ENCODE measurements around the gene MSRB2. TPM values are rescaled to one million over a fixed set of nuclear protein-coding genes. Genes with fewer than 3 reads are reported as not detected.

The MSRB2 gene
- total and polyA plus RNA-seq, 5 experiments from 2014 or later, result 6.1 to 12.3 (median 11.3) TPM

- ATAC-seq (no peak), DNase-seq (no peak)
- Mint-ChIP-seq H3K9me3 (peaks cover 0 to 19% (median 11%) of the 10 kb centered on the region in 9 donors), H3K27me3 (peaks cover 1 to 21% (median 9%) of the 10 kb centered on the region in 5 donors), H3K36me3 (peaks cover 2 to 18% (median 11%) of the 10 kb centered on the region in 3 donors), H3K4me3 (no peak overlapping the region), H3K27ac (no peak overlapping the region), H3K4me1 (no peaks in the 10 kb centered on the region)
- POLR2A ChIA-PET, result no interaction called here
Observed at GRCh38 chr10:23139677-23140076, 44.3 kb downstream of the MSRB2 start.

- Mint-ChIP-seq H3K4me3 (no peak overlapping the region), H3K4me1 (no peaks in the 10 kb centered on the region), H3K9me3 (peaks cover 0 to 15% (median 7%) of the 10 kb centered on the region in 9 donors), H3K27ac (no peak overlapping the region), H3K27me3 (peaks cover 5 to 29% (median 14%) of the 10 kb centered on the region in 5 donors), H3K36me3 (peaks cover 2 to 18% (median 11%) of the 10 kb centered on the region in 3 donors)
- POLR2A ChIA-PET, result no interaction called here
- DNase-seq (no peak), ATAC-seq (no peak)
Observed at GRCh38 chr10:23141995-23142394, 46.6 kb downstream of the MSRB2 start.

DNA sequence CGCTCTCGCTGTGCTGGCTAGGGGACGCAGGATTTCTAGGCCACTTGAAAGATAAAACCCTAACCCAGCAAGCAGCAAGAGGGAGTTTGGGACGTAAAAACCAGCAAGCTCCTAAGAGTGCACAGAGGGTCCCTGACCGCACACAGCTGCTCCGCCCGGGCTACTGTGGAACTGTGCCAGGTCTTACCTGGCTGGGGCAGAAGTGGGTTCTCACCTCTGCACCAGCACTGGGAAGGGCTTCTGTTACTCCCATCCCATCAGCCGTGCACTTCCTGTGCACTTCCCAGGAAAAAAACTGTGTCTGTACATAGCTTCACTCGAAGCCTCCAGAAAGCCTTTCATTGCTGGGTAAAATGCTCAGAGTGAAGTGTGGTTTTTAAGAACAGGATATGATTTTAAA is 50.9 kb downstream of the MSRB2 start:
- no peak for DNase-seq
- no peaks in the 10 kb centered on the region for H3K4me1 Mint-ChIP-seq
- no peak overlapping the region for H3K27ac Mint-ChIP-seq
- peaks cover 8 to 25% (median 16%) of the 10 kb centered on the region in 5 donors for H3K27me3 Mint-ChIP-seq
- H3K36me3 Mint-ChIP-seq, result peaks cover 0 to under 1% (median 0%) of the 10 kb centered on the region in 3 donors
- ATAC-seq, result no peak
- POLR2A ChIA-PET, result no interaction called here
- H3K4me3 Mint-ChIP-seq, result no peak overlapping the region
- peaks cover 0 to 4% (median 0%) of the 10 kb centered on the region in 9 donors for H3K9me3 Mint-ChIP-seq

- POLR2A ChIA-PET, result no interaction called here
- Mint-ChIP-seq H3K36me3 (no peaks in the 10 kb centered on the region), H3K4me1 (no peaks in the 10 kb centered on the region), H3K27me3 (peaks cover 8 to 25% (median 15%) of the 10 kb centered on the region in 5 donors), H3K9me3 (peaks cover 0 to 3% (median 0%) of the 10 kb centered on the region in 9 donors), H3K4me3 (no peak overlapping the region), H3K27ac (peak overlapping the region in 1 of 10 donors; percentile 45)
- ATAC-seq, result no peak
- no peak for DNase-seq
Observed at GRCh38 chr10:23147035-23147434, 51.7 kb downstream of the MSRB2 start.

DNA sequence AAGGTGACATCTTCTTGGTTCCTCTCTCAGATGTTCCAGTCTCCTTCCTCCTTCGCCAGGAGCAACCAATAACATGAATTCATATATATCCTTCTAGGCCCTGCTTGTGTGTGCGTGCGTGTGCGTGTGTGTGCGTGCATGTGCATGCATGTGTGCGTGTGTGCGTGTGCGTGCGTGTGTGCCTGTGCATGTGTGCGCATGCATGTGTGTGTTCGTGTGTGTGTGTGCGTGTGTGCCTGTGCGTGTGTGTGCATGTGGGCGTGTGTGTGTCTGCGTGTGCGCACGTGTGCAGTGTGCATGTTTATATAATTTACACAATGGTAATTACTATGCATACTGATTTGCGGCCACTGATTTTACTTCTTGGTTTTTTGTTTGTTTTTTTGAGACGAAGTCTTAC is 52.8 kb downstream of the MSRB2 start:
- no peaks in the 10 kb centered on the region for H3K36me3 Mint-ChIP-seq
- H3K27ac Mint-ChIP-seq, result no peak overlapping the region

GRCh38 chr10:23150091-23150490 is 54.7 kb downstream of the MSRB2 start:
- POLR2A ChIA-PET, result no interaction called here
- ATAC-seq (no peak), DNase-seq (no peak)
- H3K4me3 Mint-ChIP-seq, result no peak overlapping the region
- H3K36me3 Mint-ChIP-seq, result no peaks in the 10 kb centered on the region
- H3K27me3 Mint-ChIP-seq, result peaks cover 10 to 31% (median 19%) of the 10 kb centered on the region in 5 donors
- no peaks in the 10 kb centered on the region for H3K4me1 Mint-ChIP-seq
- H3K9me3 Mint-ChIP-seq, result no peaks in the 10 kb centered on the region
- no peak overlapping the region for H3K27ac Mint-ChIP-seq

More for the DNA sequence above, 52.8 kb downstream of the MSRB2 start:
- Mint-ChIP-seq H3K4me1 (no peaks in the 10 kb centered on the region), H3K4me3 (no peak overlapping the region), H3K9me3 (no peaks in the 10 kb centered on the region), H3K27me3 (peaks cover 8 to 25% (median 15%) of the 10 kb centered on the region in 5 donors)
- DNase-seq (no peak), ATAC-seq (no peak)
- POLR2A ChIA-PET, result no interaction called here

GRCh38 chr10:23150610-23151009 is 55.2 kb downstream of the MSRB2 start:
- ATAC-seq (no peak), DNase-seq (no peak)
- no peak overlapping the region for H3K4me3 Mint-ChIP-seq
- H3K27me3 Mint-ChIP-seq, result peaks cover 10 to 36% (median 20%) of the 10 kb centered on the region in 5 donors
- no peaks in the 10 kb centered on the region for H3K36me3 Mint-ChIP-seq
- POLR2A ChIA-PET, result no interaction called here
- H3K27ac Mint-ChIP-seq, result no peak overlapping the region
- H3K4me1 Mint-ChIP-seq, result no peaks in the 10 kb centered on the region
- H3K9me3 Mint-ChIP-seq, result no peaks in the 10 kb centered on the region

DNA sequence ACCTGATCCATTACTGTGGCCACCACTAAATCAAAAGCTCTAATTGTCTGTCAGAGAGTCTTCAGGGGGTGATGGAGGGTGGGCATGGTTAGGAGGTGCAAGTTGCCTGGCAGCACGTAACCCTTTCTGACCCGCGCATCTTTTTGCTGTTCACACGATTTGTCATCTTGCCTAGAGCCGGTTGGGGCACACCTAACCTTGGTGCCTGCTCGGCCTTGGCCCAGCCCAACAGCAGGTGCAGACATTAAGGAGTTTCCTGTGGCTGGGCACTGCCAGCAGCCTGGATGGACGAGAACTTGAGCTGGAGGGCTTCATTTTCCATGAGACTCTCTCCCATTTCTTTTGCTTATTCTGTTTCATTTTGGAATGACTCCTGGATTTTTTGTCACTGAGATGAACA is 55.7 kb downstream of the MSRB2 start:
- POLR2A ChIA-PET, result interaction anchor here (0.5 kb wide), 1 partner anchor 565 kb away, joined by 3 read pairs; no protein-coding TSS in a partner anchor
- Mint-ChIP-seq H3K27me3 (peaks cover 13 to 41% (median 21%) of the 10 kb centered on the region in 5 donors), H3K36me3 (no peaks in the 10 kb centered on the region), H3K4me3 (no peak overlapping the region), H3K27ac (no peak overlapping the region), H3K9me3 (no peaks in the 10 kb centered on the region), H3K4me1 (no peaks in the 10 kb centered on the region)
- ATAC-seq (no peak), DNase-seq (no peak)

DNA sequence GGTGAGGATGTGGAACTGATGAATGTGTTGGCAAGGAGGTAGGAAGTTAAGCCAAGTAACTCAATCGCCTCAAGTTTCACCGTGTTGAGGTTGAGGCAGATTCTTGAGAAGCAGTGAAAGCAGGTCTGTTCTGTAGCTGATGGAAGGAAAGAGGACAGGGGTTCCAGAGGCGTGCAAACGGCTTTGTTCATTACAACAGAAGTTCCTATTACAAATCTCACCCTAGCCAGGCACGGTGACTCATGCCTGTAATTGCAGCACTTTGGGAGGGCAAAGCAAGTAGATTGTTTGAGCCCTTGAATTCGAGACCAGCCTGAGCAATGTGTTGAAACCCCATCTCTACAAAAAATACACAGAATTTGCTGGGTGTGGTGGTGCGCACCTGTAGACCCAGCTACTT is 59.8 kb downstream of the MSRB2 start:
- Mint-ChIP-seq H3K4me3 (no peak overlapping the region), H3K27ac (peak overlapping the region in 2 of 10 donors; percentile 26 to 30)
- POLR2A ChIA-PET, result no interaction called here

GRCh38 chr10:23156447-23157150 is 61.2 kb downstream of the MSRB2 start:
- Mint-ChIP-seq H3K36me3 (no peaks in the 10 kb centered on the region), H3K27ac (peak overlapping the region in 1 of 10 donors; percentile 68), H3K27me3 (peaks cover 23 to 60% (median 33%) of the 10 kb centered on the region in 5 donors), H3K4me1 (peaks cover 0 to 6% (median 1%) of the 10 kb centered on the region in 4 donors), H3K4me3 (no peak overlapping the region), H3K9me3 (no peaks in the 10 kb centered on the region)
- DNase-seq, result no peak
- no peak for ATAC-seq
- POLR2A ChIA-PET, result no interaction called here

More for the DNA sequence above, 59.8 kb downstream of the MSRB2 start:
- ATAC-seq (no peak), DNase-seq (no peak)
- H3K4me1 Mint-ChIP-seq, result peaks cover 0 to 6% (median 1%) of the 10 kb centered on the region in 4 donors
- H3K36me3 Mint-ChIP-seq, result no peaks in the 10 kb centered on the region
- H3K9me3 Mint-ChIP-seq, result no peaks in the 10 kb centered on the region
- H3K27me3 Mint-ChIP-seq, result peaks cover 23 to 53% (median 33%) of the 10 kb centered on the region in 5 donors

DNA sequence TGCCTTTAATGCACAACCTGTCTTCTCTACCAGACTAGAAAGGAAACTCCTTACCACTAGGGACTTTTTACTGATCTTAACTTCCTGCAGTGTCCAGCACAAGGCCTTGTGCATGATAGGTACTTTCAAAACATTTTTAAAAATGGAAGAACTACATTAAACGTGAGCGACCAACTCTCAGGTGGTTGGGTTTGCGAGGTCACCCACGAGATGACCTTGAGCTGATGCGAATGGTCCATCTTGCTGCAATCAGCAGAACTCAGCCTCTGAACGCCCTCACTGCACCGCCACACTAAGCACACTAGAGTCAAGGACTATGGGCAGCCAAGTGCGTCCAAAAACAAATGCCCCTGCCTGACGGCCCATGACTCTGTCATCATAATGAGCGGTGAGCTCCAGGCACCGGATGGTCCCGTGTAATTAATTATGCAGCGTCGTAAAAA is 61.9 kb downstream of the MSRB2 start:
- POLR2A ChIA-PET, result no interaction called here
- Mint-ChIP-seq H3K27me3 (peaks cover 23 to 61% (median 37%) of the 10 kb centered on the region in 5 donors), H3K27ac (peak overlapping the region in 1 of 10 donors; percentile 68), H3K4me3 (no peak overlapping the region), H3K36me3 (no peaks in the 10 kb centered on the region), H3K9me3 (no peaks in the 10 kb centered on the region), H3K4me1 (peaks cover 0 to 6% (median 1%) of the 10 kb centered on the region in 4 donors)
- DNase-seq (no peak), ATAC-seq (no peak)

GRCh38 chr10:23157691-23158369 is 62.5 kb downstream of the MSRB2 start:
- peak in 2 of 10 donors; percentile 7 to 12 for DNase-seq
- Mint-ChIP-seq H3K4me3 (no peak overlapping the region), H3K27me3 (peaks cover 23 to 67% (median 37%) of the 10 kb centered on the region in 5 donors), H3K36me3 (no peaks in the 10 kb centered on the region), H3K27ac (no peak overlapping the region), H3K9me3 (no peaks in the 10 kb centered on the region), H3K4me1 (peaks cover 0 to 6% (median 1%) of the 10 kb centered on the region in 4 donors)
- ATAC-seq, result peak in 1 of 2 donors; percentile 35
- POLR2A ChIA-PET, result no interaction called here

DNA sequence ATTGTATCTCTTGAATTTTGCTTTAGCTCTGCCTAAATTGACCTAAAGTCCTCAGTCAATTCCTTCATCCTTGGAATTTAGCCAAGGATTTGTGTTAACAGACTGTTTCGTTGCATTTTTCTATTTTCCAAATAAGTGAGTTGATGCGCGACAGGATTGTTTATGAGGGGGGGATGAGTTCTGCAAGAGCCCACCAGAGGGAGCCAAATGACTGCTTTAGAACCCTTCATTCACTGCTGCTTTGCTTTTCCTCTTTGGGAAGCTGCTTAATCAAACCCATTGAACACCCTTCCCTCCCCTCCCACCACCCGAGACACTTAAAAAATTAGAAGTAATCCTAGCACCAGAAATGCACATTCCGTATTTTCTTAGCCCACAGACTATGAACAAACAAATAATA is 63.0 kb downstream of the MSRB2 start:
- Mint-ChIP-seq H3K9me3 (no peaks in the 10 kb centered on the region), H3K27me3 (peaks cover 23 to 68% (median 37%) of the 10 kb centered on the region in 5 donors), H3K27ac (no peak overlapping the region), H3K4me1 (peaks cover 0 to 6% (median 1%) of the 10 kb centered on the region in 4 donors), H3K36me3 (no peaks in the 10 kb centered on the region), H3K4me3 (no peak overlapping the region)
- ATAC-seq (peak in 1 of 2 donors; percentile 54), DNase-seq (peak in 8 of 10 donors; percentile 3 to 34 (median 17))
- POLR2A ChIA-PET, result no interaction called here
